Panc1 (cell line): ENCODE results near the gene CDH26. TPM values are rescaled to one million over a fixed set of nuclear protein-coding genes. Genes with fewer than 3 reads are reported as not detected.

Experiments
- ATAC-seq: fragments of 200-7000 bp; cut with Tn5 transposase; 2 replicates; pipeline ENCODE4 v1.9.1; 2020; ENCODE audit warnings: mild to moderate bottlenecking, moderate library complexity
- BruUV-seq: library from RNA; stranded (reverse); fragments of 400-500 nt; replicated peaks from 2 replicates; lab custom pipeline; 2021; lab: Mats Ljungman, UMichigan
- CTCF ChIA-PET: fragments of 300-600 bp; sonication (Branson Sonifier 250); formaldehyde crosslinking; loops from one replicate; lab custom pipeline; 2022; ENCODE audit warnings: antibody characterized with exemption; lab: Charles Lee
- POLR2A ChIA-PET: fragments of 300-600 bp; sonication (Branson Sonifier 250); formaldehyde crosslinking; loops from one replicate; lab custom pipeline; 2022; ENCODE audit warnings: antibody characterized with exemption; lab: Charles Lee
- DNase-seq: peaks from one replicate; pipeline ENCODE4 v3.0.0-alpha.2; 2010; ENCODE audit warnings: low read depth, low spot score
- H3K27ac ChIP-seq: 2 replicates; pipeline ENCODE4 v1.5.1; 2011; ENCODE audit warnings: mild to moderate bottlenecking, low read length, inconsistent platforms
- H3K27me3 ChIP-seq: fragments of 200-500 bp; sonication (Bioruptor generic); 2 replicates; pipeline ENCODE4 v1.6.0; 2014; ENCODE audit warnings: low read length, inconsistent platforms; ENCODE audit not compliant: control insufficient read depth, insufficient read depth
- H3K36me3 ChIP-seq: fragments of 200-500 bp; sonication (Bioruptor generic); 2 replicates; pipeline ENCODE4 v1.5.1; 2014; ENCODE audit warnings: inconsistent platforms, mild to moderate bottlenecking, low read length, moderate library complexity; ENCODE audit not compliant: control insufficient read depth, insufficient read depth
- H3K4me1 ChIP-seq: 2 replicates; pipeline ENCODE4 v1.5.1; 2011; ENCODE audit warnings: inconsistent platforms, mild to moderate bottlenecking, low read length, moderate library complexity; ENCODE audit not compliant: control insufficient read depth, insufficient read depth
- H3K4me3 ChIP-seq, 2 experiments: 2 replicates each; pipeline ENCODE4 v1.5.1; 2011 to 2012; ENCODE audit warnings: low read depth in 2 of 2, low read length in 2 of 2, mild to moderate bottlenecking in 2 of 2, inconsistent platforms in 1 of 2, moderate library complexity in 1 of 2
- H3K9me3 ChIP-seq: fragments of 200-500 bp; sonication (Bioruptor generic); 2 replicates; pipeline ENCODE4 v1.5.1; 2014; ENCODE audit warnings: low read depth, mild to moderate bottlenecking, inconsistent platforms, low read length, moderate library complexity; ENCODE audit not compliant: control insufficient read depth, insufficient read depth
- POLR2AphosphoS5 ChIP-seq: IDR thresholded peaks from 2 replicates; pipeline ENCODE4 v1.6.1; 2012; ENCODE audit warnings: mild to moderate bottlenecking, low read depth, low read length, moderate library complexity
- SIN3A ChIP-seq: IDR thresholded peaks from 2 replicates; pipeline ENCODE4 v1.6.1; 2012; ENCODE audit warnings: low read depth, mild to moderate bottlenecking, low read length, moderate library complexity, borderline replicate concordance; ENCODE audit not compliant: insufficient read depth
- TCF7L2 ChIP-seq: IDR thresholded peaks from 2 replicates; pipeline ENCODE4 v1.6.1; 2011; ENCODE audit warnings: mild to moderate bottlenecking, low read depth, low read length, inconsistent platforms
- in situ Hi-C: cut with HindIII; loops from 2 replicates; pipeline ENCODE4 v1.10.0; 2016; ENCODE audit warnings: low sequenced_read_pairs, low pct_unique_long_range_greater_than_20kb
- intact Hi-C: fragments of 100-400 bp; cut with micrococcal nuclease; formaldehyde crosslinking; loops from one replicate; pipeline ENCODE4 v1.10.0; 2022; ENCODE audit not compliant: unreplicated experiment
- total RNA-seq: library from RNA; stranded (reverse); gene quantifications from one replicate; pipeline ENCODE4 v1.2.1, GENCODE V29; 2021; ENCODE audit not compliant: unreplicated experiment
- TF ChIP-seq, protein P1 (sequence below): fragments of 450-650 bp; IDR thresholded peaks from 2 replicates; pipeline ENCODE4 v1.5.1; 2017; ENCODE audit warnings: mild to moderate bottlenecking
- TF ChIP-seq, protein P2 (sequence below), 2 experiments: IDR thresholded peaks; 2 replicates each; pipeline ENCODE4 v1.6.1; 2011 to 2012; ENCODE audit warnings: low read depth in 2 of 2, control low read depth in 1 of 2, low read length in 1 of 2, mild to moderate bottlenecking in 1 of 2, moderate library complexity in 1 of 2; ENCODE audit not compliant: insufficient read depth in 1 of 2

Gene CDH26
- total RNA-seq, 1 experiment from 2014 or later, result 0.46 TPM

DNA sequence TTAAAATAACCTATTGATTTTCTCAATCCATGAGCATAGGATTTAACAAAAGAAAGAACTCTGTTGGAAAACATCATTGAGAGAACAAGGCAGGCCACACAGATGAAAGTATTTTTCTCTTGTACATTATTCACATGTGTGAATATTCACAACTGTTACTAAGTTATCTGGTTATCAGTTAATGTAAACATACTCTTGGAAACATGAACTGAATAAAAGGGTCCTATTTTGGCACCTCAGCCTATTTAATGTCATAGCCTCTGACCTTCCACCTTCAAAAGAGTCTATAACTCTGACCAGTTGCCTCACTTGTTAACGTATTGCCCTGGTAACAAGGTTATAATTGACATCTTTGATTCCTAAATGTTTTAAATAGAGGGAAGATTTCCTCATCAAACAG is 32.9 kb upstream of the CDH26 start:
- 0 out of 2 replicates have a peak, but pooled peaks have one; percentile 7 for TF ChIP-seq TCF7L2
- no peak for TF ChIP-seq POLR2AphosphoS5
- ChIA-PET POLR2A (no interaction called here), CTCF (no interaction called here)
- no peaks in the 10 kb centered on the region for H3K27me3 ChIP-seq
- intact Hi-C loops, result no loop called here
- ATAC-seq, result no peak
- in situ Hi-C loops, result no loop called here
- BruUV-seq, result no TSS peak
- H3K9me3 ChIP-seq, result no peaks in the 10 kb centered on the region
- H3K27ac ChIP-seq, result peak overlapping the region; percentile 71
- H3K36me3 ChIP-seq, result peaks cover 7% of the 10 kb centered on the region; the same call in 1 of the 2 replicates
- H3K4me1 ChIP-seq, result peaks cover 31% of the 10 kb centered on the region
- no peak overlapping the region for H3K4me3 ChIP-seq
- no peak for DNase-seq

DNA sequence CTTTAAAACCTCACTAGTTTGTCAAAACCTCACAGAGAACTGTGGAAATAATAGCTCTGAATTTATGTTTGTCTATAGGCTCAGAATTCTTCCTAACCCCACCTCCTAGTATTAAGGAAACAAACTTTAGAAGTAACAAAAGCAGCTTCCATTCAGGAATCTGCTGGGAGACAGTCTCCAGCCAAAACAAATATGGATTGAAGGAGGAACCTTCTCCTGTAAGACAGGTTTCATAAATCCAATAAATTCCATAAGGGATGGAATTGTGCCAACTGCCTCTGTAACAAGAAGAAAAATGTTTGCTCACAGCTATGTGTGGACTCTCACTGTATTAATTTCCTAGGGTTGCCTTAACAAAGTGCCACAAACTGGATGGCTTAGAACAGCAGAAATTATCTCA is 32.3 kb upstream of the CDH26 start:
- H3K36me3 ChIP-seq, result peaks cover 3% of the 10 kb centered on the region; the same call in 1 of the 2 replicates
- ATAC-seq, result peak; percentile 45; the same call in 1 of the 2 replicates
- no TSS peak for BruUV-seq
- intact Hi-C loops, result no loop called here
- POLR2A ChIA-PET, result no interaction called here
- H3K4me3 ChIP-seq, result no peak overlapping the region
- H3K27me3 ChIP-seq, result no peaks in the 10 kb centered on the region
- H3K27ac ChIP-seq, result peak overlapping the region; percentile 71
- CTCF ChIA-PET, result no interaction called here
- DNase-seq, result no peak
- H3K9me3 ChIP-seq, result no peaks in the 10 kb centered on the region
- in situ Hi-C loops, result no loop called here
- H3K4me1 ChIP-seq, result peaks cover 35% of the 10 kb centered on the region
- TF ChIP-seq SIN3A (no peak), TCF7L2 (no peak), POLR2AphosphoS5 (no peak)
- TF ChIP-seq, protein P1, sequence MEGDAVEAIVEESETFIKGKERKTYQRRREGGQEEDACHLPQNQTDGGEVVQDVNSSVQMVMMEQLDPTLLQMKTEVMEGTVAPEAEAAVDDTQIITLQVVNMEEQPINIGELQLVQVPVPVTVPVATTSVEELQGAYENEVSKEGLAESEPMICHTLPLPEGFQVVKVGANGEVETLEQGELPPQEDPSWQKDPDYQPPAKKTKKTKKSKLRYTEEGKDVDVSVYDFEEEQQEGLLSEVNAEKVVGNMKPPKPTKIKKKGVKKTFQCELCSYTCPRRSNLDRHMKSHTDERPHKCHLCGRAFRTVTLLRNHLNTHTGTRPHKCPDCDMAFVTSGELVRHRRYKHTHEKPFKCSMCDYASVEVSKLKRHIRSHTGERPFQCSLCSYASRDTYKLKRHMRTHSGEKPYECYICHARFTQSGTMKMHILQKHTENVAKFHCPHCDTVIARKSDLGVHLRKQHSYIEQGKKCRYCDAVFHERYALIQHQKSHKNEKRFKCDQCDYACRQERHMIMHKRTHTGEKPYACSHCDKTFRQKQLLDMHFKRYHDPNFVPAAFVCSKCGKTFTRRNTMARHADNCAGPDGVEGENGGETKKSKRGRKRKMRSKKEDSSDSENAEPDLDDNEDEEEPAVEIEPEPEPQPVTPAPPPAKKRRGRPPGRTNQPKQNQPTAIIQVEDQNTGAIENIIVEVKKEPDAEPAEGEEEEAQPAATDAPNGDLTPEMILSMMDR, result no peak
- TF ChIP-seq, protein P2, sequence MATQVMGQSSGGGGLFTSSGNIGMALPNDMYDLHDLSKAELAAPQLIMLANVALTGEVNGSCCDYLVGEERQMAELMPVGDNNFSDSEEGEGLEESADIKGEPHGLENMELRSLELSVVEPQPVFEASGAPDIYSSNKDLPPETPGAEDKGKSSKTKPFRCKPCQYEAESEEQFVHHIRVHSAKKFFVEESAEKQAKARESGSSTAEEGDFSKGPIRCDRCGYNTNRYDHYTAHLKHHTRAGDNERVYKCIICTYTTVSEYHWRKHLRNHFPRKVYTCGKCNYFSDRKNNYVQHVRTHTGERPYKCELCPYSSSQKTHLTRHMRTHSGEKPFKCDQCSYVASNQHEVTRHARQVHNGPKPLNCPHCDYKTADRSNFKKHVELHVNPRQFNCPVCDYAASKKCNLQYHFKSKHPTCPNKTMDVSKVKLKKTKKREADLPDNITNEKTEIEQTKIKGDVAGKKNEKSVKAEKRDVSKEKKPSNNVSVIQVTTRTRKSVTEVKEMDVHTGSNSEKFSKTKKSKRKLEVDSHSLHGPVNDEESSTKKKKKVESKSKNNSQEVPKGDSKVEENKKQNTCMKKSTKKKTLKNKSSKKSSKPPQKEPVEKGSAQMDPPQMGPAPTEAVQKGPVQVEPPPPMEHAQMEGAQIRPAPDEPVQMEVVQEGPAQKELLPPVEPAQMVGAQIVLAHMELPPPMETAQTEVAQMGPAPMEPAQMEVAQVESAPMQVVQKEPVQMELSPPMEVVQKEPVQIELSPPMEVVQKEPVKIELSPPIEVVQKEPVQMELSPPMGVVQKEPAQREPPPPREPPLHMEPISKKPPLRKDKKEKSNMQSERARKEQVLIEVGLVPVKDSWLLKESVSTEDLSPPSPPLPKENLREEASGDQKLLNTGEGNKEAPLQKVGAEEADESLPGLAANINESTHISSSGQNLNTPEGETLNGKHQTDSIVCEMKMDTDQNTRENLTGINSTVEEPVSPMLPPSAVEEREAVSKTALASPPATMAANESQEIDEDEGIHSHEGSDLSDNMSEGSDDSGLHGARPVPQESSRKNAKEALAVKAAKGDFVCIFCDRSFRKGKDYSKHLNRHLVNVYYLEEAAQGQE (IDR thresholded peaks at IDR 0.05; ENCODE audit: insufficient read depth in 1 of 2, low read depth in 2 of 2, low read length in 1 of 2), result no peak

DNA sequence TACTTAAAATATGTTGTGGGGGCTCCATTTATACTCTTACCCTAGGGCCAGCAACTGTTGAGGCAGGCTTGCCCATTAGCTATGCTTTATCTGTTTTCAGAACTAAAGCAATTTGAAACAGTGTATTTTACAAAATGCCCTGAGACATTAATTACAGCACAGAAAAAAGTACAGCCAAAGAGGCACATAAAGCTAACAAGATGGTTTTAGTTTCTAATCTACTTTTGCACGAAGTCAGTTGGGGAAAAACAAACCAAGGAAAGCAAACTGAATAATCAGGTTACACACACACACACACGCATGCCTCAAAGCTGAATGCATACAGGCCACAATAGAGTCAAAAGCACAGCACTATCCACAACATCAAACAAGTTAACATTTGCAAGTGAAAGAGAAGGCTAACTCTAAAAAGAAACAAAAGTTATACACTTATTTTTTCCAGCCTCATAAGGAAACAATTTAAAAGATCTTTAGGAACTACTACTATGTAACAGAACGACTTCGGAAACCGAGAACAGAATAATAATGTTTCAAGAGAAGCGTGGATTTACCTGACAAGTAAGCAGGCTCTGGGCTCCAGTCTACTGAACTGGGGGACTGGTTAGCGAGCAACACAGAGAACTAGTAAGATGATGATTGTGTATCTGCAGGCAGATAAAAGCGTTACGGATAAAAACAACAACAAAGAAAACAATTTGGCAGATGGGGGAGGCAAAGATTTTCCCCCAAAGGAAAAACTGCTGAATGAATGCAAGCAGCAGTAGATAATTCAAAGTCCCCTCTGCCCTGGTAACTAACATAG is 26.5 kb upstream of the CDH26 start:
- ATAC-seq (no peak), DNase-seq (no peak)
- TSS peak; percentile 42 for BruUV-seq
- intact Hi-C loops, result no loop called here
- POLR2A ChIA-PET, result no interaction called here
- H3K27ac ChIP-seq, result peak overlapping the region; percentile 70
- in situ Hi-C loops, result no loop called here
- H3K27me3 ChIP-seq, result no peaks in the 10 kb centered on the region
- H3K4me3 ChIP-seq, result peak overlapping the region; percentile 7 to 24
- peaks cover 49% of the 10 kb centered on the region for H3K4me1 ChIP-seq
- H3K9me3 ChIP-seq, result no peaks in the 10 kb centered on the region
- H3K36me3 ChIP-seq, result no peaks in the 10 kb centered on the region
- TF ChIP-seq SIN3A (no peak), POLR2AphosphoS5 (no peak), TCF7L2 (no peak)
- TF ChIP-seq, protein P1, result no peak
- TF ChIP-seq, protein P2 (IDR thresholded peaks at IDR 0.05; ENCODE audit: insufficient read depth in 1 of 2, low read depth in 2 of 2, low read length in 1 of 2), result no peak
- CTCF ChIA-PET, result no interaction called here
